ENCODE results near the gene C8B.

C8B gene

GRCh38 chr1:56965916-56966697, at the start of gene C8B:
TSS of gene C8B (minus strand) at chr1:56966015. CDS start at chr1:56965948, 67 bp downstream.
- no peak for FAIRE-seq

GRCh38 chr1:57015071-57015470, 49.3 kb upstream of the C8B start:
- no peak for FAIRE-seq

- no peak for FAIRE-seq
Observed at GRCh38 chr1:57013522-57013921, 47.7 kb upstream of the C8B start.

- FAIRE-seq: no peak
Observed at GRCh38 chr1:57012315-57012714, 46.5 kb upstream of the C8B start.

GRCh38 chr1:57010511-57010910, 44.7 kb upstream of the C8B start:
- FAIRE-seq: no peak

GRCh38 chr1:57007948-57008347, 42.1 kb upstream of the C8B start:
- no peak for FAIRE-seq

- no peak for FAIRE-seq
Observed at GRCh38 chr1:57007472-57007871, 41.7 kb upstream of the C8B start.

GRCh38 chr1:57003398-57004139, 37.8 kb upstream of the C8B start:
- no peak for FAIRE-seq

- no peak for FAIRE-seq
Observed at GRCh38 chr1:56995414-56996100, 29.7 kb upstream of the C8B start.

GRCh38 chr1:56993475-56993874, 27.7 kb upstream of the C8B start:
- FAIRE-seq: no peak

- FAIRE-seq: no peak
Observed at GRCh38 chr1:56992318-56993125, 26.7 kb upstream of the C8B start.

- FAIRE-seq: no peak
Observed at GRCh38 chr1:56991576-56991975, 25.8 kb upstream of the C8B start.

GRCh38 chr1:56986397-56986796, 20.6 kb upstream of the C8B start:
- FAIRE-seq: no peak

- FAIRE-seq: no peak
Observed at GRCh38 chr1:56985857-56986256, 20.0 kb upstream of the C8B start.

- no peak for FAIRE-seq
Observed at GRCh38 chr1:56983484-56983883, 17.7 kb upstream of the C8B start.

- no peak for FAIRE-seq
Observed at GRCh38 chr1:56979986-56980755, 14.4 kb upstream of the C8B start.

GRCh38 chr1:56978819-56979218, 13.0 kb upstream of the C8B start:
- FAIRE-seq: no peak

GRCh38 chr1:56977910-56978309, 12.1 kb upstream of the C8B start:
- FAIRE-seq: no peak

- no peak for FAIRE-seq
Observed at GRCh38 chr1:56975446-56975845, 9.6 kb upstream of the C8B start.

GRCh38 chr1:56973923-56974742, 8.3 kb upstream of the C8B start:
- no peak for FAIRE-seq

- FAIRE-seq: no peak
Observed at GRCh38 chr1:56972976-56973375, 7.2 kb upstream of the C8B start.
